Measurements from ENCODE around the gene CCDC179.

Gene CCDC179
- 0 reads per million in 3 experiments for total RNA-seq

GRCh38 chr11:22860241-22860640 lies at the start of gene CCDC179:
Gene CCDC179 (minus strand): TSS chr11:22860474. CDS start chr11:22860421, 53 bp downstream.
- DNase-seq: no peak

- no peak for DNase-seq
Observed at GRCh38 chr11:22903782-22904181, 43.5 kb upstream of the CCDC179 start.

GRCh38 chr11:22901603-22902002 lies 41.3 kb upstream of the CCDC179 start:
- DNase-seq: no peak

GRCh38 chr11:22900764-22901486 lies 40.7 kb upstream of the CCDC179 start:
- DNase-seq: no peak

GRCh38 chr11:22898036-22898435 lies 37.8 kb upstream of the CCDC179 start:
- DNase-seq: no peak

GRCh38 chr11:22890227-22890626 lies 30.0 kb upstream of the CCDC179 start:
- no peak for DNase-seq

GRCh38 chr11:22884217-22884616 lies 23.9 kb upstream of the CCDC179 start:
- no peak for DNase-seq

- no peak for DNase-seq
Observed at GRCh38 chr11:22879630-22880029, 19.4 kb upstream of the CCDC179 start.

GRCh38 chr11:22878604-22879003 lies 18.3 kb upstream of the CCDC179 start:
- DNase-seq: no peak

GRCh38 chr11:22878039-22878438 lies 17.8 kb upstream of the CCDC179 start:
- no peak for DNase-seq

GRCh38 chr11:22875869-22876473 lies 15.7 kb upstream of the CCDC179 start:
- DNase-seq: peak; percentile 44

- DNase-seq: no peak
Observed at GRCh38 chr11:22869325-22869724, 9.1 kb upstream of the CCDC179 start.

- no peak for DNase-seq
Observed at GRCh38 chr11:22859756-22860155, 518 bp downstream of the CCDC179 start.

GRCh38 chr11:22851477-22851876 lies 8.8 kb downstream of the CCDC179 start:
- DNase-seq: no peak

- DNase-seq: no peak
Observed at GRCh38 chr11:22846726-22847125, 13.5 kb downstream of the CCDC179 start.

- DNase-seq: no peak
Observed at GRCh38 chr11:22832315-22833015, 27.8 kb downstream of the CCDC179 start.

- DNase-seq: no peak
Observed at GRCh38 chr11:22830082-22830414, 30.2 kb downstream of the CCDC179 start.

- DNase-seq: peak; percentile 86
Observed at GRCh38 chr11:22829231-22830081, 30.8 kb downstream of the CCDC179 start, which contains the start of gene SVIP. Gene SVIP (minus strand): TSS chr11:22829801. CDS start chr11:22829748, 53 bp downstream.

- DNase-seq: no peak
Observed at GRCh38 chr11:22828373-22828772, 31.9 kb downstream of the CCDC179 start.

GRCh38 chr11:22822203-22822602 lies 38.1 kb downstream of the CCDC179 start:
- DNase-seq: no peak

- no peak for DNase-seq
Observed at GRCh38 chr11:22809893-22810292, 50.4 kb downstream of the CCDC179 start.

GRCh38 chr11:22808571-22809197 lies 51.6 kb downstream of the CCDC179 start:
- no peak for DNase-seq
